ENCODE results near the gene MON2.
"Not testable (repeated sequence)": the region's sequence is repeated elsewhere in the genome, so short reads cannot be mapped to it uniquely, and the experiment has no call there.

The MON2 gene, protein sequence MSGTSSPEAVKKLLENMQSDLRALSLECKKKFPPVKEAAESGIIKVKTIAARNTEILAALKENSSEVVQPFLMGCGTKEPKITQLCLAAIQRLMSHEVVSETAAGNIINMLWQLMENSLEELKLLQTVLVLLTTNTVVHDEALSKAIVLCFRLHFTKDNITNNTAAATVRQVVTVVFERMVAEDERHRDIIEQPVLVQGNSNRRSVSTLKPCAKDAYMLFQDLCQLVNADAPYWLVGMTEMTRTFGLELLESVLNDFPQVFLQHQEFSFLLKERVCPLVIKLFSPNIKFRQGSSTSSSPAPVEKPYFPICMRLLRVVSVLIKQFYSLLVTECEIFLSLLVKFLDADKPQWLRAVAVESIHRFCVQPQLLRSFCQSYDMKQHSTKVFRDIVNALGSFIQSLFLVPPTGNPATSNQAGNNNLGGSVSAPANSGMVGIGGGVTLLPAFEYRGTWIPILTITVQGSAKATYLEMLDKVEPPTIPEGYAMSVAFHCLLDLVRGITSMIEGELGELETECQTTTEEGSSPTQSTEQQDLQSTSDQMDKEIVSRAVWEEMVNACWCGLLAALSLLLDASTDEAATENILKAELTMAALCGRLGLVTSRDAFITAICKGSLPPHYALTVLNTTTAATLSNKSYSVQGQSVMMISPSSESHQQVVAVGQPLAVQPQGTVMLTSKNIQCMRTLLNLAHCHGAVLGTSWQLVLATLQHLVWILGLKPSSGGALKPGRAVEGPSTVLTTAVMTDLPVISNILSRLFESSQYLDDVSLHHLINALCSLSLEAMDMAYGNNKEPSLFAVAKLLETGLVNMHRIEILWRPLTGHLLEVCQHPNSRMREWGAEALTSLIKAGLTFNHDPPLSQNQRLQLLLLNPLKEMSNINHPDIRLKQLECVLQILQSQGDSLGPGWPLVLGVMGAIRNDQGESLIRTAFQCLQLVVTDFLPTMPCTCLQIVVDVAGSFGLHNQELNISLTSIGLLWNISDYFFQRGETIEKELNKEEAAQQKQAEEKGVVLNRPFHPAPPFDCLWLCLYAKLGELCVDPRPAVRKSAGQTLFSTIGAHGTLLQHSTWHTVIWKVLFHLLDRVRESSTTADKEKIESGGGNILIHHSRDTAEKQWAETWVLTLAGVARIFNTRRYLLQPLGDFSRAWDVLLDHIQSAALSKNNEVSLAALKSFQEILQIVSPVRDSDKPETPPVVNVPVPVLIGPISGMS (N-terminal part only)

DNA sequence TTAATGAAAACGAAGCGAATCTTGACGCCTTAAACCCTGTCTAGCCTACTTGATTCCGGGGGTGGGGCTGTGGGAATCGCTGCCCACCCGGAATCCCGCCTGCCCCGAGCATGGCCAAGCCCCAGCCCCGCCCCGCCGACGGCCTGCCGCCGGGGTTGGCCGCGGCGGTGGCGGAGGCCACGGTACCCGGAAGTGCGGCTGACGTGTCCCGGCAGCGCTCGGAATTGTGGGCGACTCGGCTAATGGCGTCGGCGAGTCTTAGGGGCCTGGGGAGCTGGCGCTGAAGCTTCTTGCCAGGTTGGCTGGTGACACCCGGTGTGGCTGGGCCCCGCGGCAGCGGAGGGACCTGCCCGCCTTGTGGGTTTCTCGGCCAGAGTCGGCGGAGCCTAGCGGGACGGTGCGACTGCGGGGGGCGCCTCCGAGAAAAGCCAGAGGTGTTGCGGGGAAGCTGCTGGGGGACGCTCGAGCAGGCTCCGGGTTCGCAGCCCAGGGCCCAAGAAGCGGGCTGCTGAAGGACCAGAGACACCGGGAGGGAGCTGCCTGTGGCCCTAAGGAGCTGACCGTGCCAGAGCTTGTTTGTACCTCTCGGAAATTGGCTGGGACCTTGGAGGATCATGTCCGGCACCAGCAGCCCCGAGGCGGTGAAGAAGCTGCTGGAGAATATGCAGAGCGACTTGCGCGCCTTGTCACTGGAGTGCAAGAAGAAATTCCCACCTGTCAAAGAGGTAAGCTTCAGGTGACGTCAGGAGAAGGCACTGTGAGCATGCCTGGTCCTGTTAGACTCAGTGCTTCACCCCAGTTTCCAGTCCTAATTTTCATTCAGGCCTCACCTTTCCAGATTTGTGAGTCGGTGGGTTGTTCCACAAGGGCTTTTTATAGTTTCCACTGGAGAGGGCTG is at the start of gene MON2:
MON2 (plus strand) TSS at position 233 of the 898 bp plus-strand sequence; CDS start at position 615, 382 bp downstream.
- DNase-seq, result peak; percentile 27 to 93 (median 84)

DNA sequence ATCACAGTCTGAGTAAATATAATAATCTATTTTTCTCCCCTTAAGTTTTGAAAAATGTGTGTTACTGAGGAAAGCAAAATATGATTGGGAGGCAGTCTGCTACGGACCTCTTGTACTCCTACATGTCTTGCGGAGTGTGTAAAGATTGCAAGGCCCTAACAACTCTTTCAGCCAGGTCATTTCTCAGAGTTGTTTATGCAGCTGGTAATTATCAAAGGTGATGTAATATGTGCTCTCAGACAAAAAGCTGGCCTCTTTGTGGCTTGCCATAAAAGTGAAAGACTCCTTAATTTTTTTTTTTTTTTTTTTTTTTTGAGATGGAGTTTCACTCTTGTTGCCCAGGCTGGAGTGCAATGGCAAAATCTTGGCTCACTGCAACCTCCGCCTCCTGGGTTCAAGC is 40.5 kb upstream of the MON2 start:
- no peak for DNase-seq

GRCh38 chr12:62429457-62429856 is 37.2 kb upstream of the MON2 start:
- DNase-seq, result no peak

DNA sequence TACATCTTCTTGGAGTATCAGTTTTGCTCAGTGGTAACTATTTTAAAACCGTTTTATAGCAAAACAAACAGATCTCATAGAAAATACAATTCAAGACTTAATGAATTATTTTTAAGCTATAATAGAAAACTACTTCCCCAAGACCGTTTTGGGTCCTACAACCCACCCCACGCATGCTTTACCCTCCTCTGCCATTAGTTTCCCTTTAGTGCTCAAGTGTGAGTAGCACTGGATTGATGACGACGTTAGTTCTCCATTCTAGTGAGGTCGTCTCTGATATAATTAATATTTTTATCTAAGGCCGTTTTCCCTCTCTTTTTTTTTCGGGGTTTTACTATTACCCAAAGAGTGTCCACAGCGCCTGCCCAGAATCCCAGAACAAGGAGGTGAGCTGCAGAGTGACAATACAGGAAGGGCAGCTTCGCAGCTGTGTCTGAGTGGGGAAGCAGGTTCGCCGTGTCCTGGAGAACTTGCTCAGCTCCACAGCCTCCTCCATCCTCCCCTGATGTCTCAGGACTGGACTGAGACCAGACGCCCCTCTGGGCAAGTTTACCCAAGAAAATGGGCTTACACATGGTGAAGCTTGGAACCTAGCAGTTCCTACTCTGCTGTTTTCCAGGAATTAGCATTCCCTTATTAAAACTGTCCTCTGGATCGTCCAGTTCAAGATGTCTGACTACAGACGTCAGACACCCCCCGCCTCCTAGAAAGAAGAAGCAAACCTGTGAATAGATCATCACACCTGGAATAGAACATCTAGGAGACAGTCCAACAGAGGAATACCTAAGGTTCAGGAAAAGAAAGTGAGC is 31.9 kb upstream of the MON2 start:
- DNase-seq, result no peak

GRCh38 chr12:62435303-62436163 is 31.1 kb upstream of the MON2 start:
- DNase-seq, result peak in 45 of 58 donors; percentile 1 to 61 (median 11)

- no peak for DNase-seq
Observed at GRCh38 chr12:62436164-62436503, 30.5 kb upstream of the MON2 start.

DNA sequence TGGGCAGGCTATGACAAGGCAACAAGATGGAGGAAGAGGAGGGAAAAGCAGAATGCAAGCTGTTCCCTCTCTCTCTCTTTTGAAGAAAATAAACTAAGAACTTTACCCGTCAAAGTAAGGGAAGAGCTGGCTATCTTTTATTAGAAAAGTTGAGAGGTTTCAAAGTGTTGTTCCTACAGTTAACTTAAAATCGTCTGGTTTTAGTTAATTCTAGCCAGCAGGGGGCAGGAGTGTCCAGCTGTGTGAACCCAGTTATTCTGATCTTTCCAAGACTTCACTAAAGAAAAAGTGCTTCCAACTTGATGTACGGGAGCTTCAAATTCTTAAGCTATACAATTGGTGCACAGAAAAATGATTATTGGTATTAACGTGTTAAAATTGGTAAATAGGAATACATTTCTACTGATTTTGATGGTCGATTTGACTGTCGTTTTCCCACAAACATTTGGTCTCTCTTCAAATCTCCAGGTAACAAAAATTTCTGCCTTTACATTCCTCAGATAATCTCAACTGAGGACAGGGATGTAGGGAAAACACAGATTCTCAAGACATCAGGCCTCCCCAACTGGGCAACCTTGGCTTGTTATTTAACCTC is 28.4 kb upstream of the MON2 start:
- peak in 36 of 58 donors; percentile 0 to 62 (median 9) for DNase-seq

GRCh38 chr12:62446754-62447452 is 19.7 kb upstream of the MON2 start:
- DNase-seq, result no peak

DNA sequence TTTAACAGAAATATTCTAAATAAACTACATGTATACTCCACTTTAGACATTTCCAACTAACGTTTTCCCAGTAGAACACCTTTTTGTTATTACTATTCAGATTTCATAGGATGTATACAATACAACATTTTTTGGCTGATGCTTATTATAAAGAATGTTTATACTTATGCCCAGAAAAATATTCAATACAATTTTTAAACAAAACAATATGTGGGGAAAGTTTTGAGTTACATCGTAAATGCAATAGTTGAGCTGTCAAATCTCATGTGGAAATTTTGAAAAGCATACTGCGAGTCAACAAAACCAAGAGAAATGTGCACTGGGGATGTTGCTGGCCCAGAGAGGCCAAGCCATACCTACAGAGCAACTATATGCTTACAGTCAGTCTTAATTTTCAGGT is 18.2 kb upstream of the MON2 start:
- no peak for DNase-seq

- not testable (repeated sequence) for DNase-seq
Observed at GRCh38 chr12:62455429-62455828, 11.2 kb upstream of the MON2 start.

GRCh38 chr12:62458626-62459025 is 8.0 kb upstream of the MON2 start:
- DNase-seq, result no peak

DNA sequence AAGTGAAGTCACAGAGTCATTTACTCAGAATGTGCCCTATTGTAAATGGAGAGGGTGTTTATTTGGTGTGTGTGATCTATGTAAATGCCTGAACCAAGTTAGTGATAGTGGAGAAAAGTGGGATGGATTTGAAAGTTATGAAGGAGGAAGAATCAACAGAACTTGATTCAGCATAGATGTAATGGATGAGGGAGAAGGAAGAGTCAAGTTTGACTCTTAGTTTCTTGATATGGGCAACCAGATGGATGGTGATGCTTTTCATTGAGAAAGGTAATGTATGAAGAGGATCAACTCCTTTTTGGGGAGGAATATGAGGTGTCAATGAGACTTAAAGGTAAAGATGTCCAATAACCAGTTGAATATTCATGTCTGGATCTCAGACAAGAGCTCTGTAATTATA is 6.7 kb upstream of the MON2 start:
- no peak for DNase-seq

GRCh38 chr12:62461171-62461837 is 5.3 kb upstream of the MON2 start:
- DNase-seq, result not testable (repeated sequence)

- DNase-seq, result not testable (repeated sequence)
Observed at GRCh38 chr12:62463252-62463651, 3.4 kb upstream of the MON2 start.

DNA sequence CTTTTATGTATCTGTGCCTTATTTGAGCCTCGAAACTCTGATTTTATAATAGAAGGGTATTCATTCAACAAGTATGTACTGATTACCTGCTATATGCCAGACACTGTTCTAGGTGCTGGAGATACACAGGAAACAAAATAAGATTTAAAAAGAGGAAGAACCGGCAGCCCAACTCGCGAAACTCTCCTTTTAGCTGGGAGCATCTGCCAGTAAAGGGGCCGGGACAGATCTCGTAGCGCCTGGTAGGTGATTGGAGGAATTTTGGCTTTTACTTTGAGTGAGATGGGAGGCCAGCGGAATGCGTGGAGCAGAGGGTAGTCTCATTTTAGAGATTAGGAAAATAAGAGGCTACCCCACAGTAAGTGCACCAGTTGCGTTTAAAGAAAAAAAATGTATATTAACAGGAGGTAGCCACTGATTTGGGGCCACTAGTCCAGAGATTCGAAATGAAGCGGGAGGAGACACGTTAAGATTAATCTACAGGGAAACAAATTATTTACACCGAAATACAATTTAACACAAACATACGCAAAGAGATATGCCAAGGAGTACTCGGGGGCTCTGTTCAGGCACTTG is 520 bp upstream of the MON2 start:
- DNase-seq, result peak in 36 of 58 donors; percentile 3 to 62 (median 31)

DNA sequence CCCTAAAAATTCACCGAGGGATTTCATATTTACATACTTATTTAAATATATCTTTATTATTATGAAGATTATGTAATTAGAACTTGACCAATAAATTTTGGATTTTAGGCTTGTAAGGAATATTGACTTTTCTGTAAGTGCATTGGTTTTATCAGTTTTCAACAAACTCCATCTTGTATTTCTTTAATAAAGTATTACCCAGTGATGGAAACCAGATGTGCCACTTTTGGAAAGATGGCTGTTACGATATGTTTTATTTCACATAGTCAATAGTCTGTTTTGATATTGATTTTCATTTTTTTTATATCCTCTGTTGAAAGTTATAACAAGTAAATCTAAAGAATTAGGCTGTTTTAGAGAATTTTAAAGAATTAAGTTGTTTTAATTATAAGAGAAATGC is 1.8 kb downstream of the MON2 start:
- no peak for DNase-seq

GRCh38 chr12:62468935-62469334 is 2.3 kb downstream of the MON2 start:
- no peak for DNase-seq

All from anterior cingulate cortex (tissue), 58 donors.